Cardiac fibroblast (primary cell): ENCODE results near the gene SEC24B.
A peak's percentile ranks its signal among the peaks of the same experiment; 100 is the strongest.

Experiments used
- DNase-seq, 2 donors: peaks; one replicate each; pipeline versions ENCODE4 v3.0.0 to v3.0.0-alpha.2; 2010; ENCODE audit warnings: low read depth in 2 of 2
- H3K4me3 ChIP-seq, 2 donors: replicated peaks in 1 of 2; 1 replicate in 1 of 2; 2 replicates in 1 of 2; pipeline ENCODE4 v1.5.1; 2011; ENCODE audit warnings: low read depth in 2 of 2, low read length in 2 of 2, mild to moderate bottlenecking in 2 of 2, moderate library complexity in 1 of 2
- TF ChIP-seq, protein P1 (sequence below): IDR thresholded peaks from one replicate; pipeline ENCODE4 v1.5.1; 2011; ENCODE audit warnings: low read depth, mild to moderate bottlenecking, low read length, inconsistent platforms

SEC24B gene

DNA sequence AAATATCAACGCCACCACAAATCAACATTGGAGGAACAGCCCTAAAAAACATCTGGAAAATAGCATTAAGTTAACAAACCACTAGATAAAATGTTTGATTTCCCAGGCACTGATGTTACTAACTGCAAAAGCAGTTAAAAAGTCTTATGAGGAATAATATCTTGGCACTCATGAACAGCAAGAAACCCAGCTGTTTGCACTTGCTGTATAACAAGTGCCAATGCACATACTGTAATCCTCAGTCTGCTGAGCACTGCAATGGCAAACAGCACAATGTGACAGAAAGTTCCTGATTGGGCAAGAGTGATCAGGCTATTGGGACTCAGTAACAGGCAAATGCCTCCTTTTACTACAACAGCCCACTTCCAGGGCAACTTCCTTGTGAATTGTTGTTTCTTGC is 20.8 kb upstream of the SEC24B start:
- TF ChIP-seq, protein P1, sequence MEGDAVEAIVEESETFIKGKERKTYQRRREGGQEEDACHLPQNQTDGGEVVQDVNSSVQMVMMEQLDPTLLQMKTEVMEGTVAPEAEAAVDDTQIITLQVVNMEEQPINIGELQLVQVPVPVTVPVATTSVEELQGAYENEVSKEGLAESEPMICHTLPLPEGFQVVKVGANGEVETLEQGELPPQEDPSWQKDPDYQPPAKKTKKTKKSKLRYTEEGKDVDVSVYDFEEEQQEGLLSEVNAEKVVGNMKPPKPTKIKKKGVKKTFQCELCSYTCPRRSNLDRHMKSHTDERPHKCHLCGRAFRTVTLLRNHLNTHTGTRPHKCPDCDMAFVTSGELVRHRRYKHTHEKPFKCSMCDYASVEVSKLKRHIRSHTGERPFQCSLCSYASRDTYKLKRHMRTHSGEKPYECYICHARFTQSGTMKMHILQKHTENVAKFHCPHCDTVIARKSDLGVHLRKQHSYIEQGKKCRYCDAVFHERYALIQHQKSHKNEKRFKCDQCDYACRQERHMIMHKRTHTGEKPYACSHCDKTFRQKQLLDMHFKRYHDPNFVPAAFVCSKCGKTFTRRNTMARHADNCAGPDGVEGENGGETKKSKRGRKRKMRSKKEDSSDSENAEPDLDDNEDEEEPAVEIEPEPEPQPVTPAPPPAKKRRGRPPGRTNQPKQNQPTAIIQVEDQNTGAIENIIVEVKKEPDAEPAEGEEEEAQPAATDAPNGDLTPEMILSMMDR, result no peak
- H3K4me3 ChIP-seq, result no peak overlapping the region
- no peak for DNase-seq

DNA sequence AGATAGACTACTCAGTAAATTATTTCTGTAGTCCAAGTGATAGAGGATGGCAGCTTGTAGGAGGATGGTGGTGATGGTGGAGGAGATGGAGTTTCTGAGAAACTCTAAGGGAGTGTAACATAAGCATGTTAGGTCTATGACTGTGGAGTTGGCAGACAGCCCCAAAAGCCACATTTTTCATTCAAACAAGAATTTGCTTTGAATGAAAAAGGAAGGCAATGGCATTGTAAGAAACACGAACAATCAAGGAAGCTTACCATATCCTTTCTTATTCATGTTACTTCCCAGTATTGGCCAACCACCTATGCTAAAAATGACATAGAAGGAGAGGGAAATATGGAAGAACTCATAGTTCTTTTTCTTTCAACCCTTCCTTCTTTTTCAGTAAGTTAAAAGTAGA is 18.7 kb upstream of the SEC24B start:
- no peak overlapping the region for H3K4me3 ChIP-seq
- DNase-seq, result peak; percentile 13 to 51
- TF ChIP-seq, protein P1, result no peak

DNA sequence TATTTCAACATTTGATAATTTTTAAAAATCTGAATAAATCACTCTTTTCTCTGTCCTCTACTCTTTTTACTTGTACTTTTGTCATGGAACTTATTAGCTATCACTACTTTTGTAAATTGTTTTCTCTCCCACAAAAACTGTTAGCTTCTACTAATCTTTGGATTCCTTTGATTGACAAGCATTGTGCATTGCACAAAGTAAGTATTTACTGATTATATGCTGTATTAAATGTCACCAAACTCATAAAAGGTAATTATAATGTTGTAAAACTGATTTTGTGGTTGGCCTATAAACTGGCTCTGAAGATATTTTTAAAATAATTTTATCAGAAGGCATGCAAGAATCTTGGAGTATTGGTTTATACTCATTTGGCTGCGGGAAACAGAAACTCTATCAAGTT is 15.0 kb upstream of the SEC24B start:
- H3K4me3 ChIP-seq, result no peak overlapping the region
- TF ChIP-seq, protein P1, result no peak
- DNase-seq, result no peak

DNA sequence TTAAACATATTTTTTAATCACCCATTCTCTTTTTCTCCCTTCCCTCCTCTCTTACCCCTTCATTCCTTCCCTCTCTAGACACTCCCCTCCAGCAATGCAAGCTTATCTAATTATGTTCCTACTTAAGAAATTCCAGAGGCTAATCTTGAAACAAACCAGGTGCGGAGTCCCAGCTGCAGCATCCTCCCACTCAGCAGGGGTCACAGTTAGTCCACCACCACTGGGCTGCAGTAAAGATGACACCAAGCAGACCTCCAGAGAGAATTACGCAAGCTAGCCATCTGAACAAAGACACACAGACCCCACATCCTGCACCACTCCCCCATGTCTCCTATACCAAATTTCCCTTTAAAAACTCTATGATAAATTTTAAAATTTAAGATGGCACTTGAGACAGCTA is 13.9 kb upstream of the SEC24B start:
- peak in 1 of 2 donors; percentile 19 for DNase-seq
- TF ChIP-seq, protein P1, result no peak
- H3K4me3 ChIP-seq, result no peak overlapping the region

DNA sequence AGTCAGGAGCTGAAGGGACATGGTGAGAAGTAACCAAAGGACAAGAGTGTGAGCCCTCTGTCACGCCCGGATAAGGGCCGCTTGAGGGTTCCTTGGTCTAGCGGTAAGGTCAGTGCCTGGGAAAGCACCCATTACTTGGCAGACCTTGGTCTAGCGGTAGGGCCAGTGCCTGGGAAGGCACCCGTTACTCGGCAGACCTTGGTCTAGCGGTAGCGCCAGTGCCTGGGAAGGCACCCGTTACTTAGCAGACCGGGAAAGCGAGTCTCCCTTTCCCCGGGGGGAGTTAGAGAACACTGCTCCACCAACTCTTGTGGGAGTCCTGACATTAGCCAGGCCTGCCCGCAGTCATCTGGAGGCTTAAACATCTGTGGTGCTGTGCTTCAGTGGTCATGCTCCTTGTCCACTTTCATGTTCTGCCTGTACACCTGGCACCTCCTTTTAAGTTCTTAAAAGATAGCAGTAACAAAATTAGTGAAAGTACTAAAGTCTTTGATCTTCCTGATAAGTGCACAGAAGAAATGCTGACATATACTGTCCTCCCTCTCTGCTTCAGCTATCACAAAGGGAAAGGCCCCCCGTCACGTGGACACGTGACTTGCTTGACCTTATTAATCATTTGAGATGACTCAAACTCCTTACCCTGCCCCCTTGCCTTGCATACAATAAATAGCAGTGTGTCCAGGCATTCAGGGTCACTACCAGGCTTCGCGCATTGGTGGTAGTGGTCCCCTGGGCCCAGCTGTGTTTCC is 9.3 kb upstream of the SEC24B start:
- DNase-seq, result no peak
- TF ChIP-seq, protein P1, result no peak
- H3K4me3 ChIP-seq, result no peak overlapping the region

DNA sequence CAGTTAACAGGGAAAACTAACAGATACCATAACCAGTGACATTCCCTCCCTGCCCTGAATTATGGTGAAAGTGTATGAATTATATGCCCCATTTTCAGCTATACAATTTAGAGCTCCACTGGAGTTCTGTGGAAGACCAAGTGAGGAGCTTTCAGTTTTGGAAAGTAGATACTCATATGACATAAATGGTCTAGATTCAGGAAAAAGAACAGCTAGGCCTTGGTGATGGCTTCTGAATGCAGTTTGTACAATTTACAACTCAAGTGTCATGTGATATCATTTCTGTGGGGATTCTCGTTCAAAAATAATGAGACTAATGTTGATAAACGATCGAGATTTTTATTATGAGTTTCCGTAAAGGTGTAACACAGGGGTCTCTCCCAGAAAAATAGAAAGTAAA is 8.2 kb upstream of the SEC24B start:
- TF ChIP-seq, protein P1, result no peak
- H3K4me3 ChIP-seq, result no peak overlapping the region
- DNase-seq, result no peak

DNA sequence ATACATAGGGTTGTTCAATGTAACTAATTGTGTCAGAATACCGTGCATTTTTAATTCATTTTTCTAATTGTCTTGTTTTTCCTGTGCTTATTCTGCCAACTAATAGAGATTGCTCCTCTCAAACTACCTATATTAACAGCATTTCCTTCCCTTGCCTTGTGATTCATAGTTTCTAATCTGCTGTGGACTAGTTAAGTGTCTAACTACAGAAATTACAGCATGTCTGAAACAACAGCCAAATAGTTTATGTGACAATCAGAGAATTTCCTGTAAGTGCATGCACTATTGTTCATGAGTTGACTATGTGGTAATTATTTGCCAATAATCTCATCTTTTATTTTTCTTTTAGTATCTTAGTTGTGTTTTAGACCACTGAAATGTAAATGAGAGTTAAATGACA is 4.1 kb upstream of the SEC24B start:
- peak; percentile 55 to 70 for DNase-seq
- no peak overlapping the region for H3K4me3 ChIP-seq
- TF ChIP-seq, protein P1, result no peak
